GM18511 (cell line): Measurements from ENCODE around the gene B3GALT6.
"Not testable (repeated sequence)": the region's sequence is repeated elsewhere in the genome, so short reads cannot be mapped to it uniquely, and the experiment has no call there.

ENCODE experiments used
- ATAC-seq: cut with Tn5 transposase; IDR thresholded peaks from one replicate; pipeline ENCODE4 v1.9.1; 2021; ENCODE audit warnings: mild to moderate bottlenecking, moderate library complexity; ENCODE audit not compliant: unreplicated experiment

The B3GALT6 gene

GRCh38 chr1:1232208-1232795 lies at the start of gene B3GALT6:
B3GALT6 (plus strand) TSS chr1:1232237; CDS start chr1:1232279, 42 bp downstream.
- ATAC-seq = no peak

- no peak for ATAC-seq
Observed at GRCh38 chr1:1182491-1183220, 49.4 kb upstream of the B3GALT6 start.

- no peak for ATAC-seq
Observed at GRCh38 chr1:1183221-1183747, 48.8 kb upstream of the B3GALT6 start.

GRCh38 chr1:1183833-1184775 lies 47.9 kb upstream of the B3GALT6 start:
- ATAC-seq = no peak

- no peak for ATAC-seq
Observed at GRCh38 chr1:1185101-1185765, 46.8 kb upstream of the B3GALT6 start.

- no peak for ATAC-seq
Observed at GRCh38 chr1:1187938-1188337, 44.1 kb upstream of the B3GALT6 start.

- no peak for ATAC-seq
Observed at GRCh38 chr1:1189111-1189510, 42.9 kb upstream of the B3GALT6 start.

- ATAC-seq = no peak
Observed at GRCh38 chr1:1191734-1192133, 40.3 kb upstream of the B3GALT6 start.

- no peak for ATAC-seq
Observed at GRCh38 chr1:1194723-1195122, 37.3 kb upstream of the B3GALT6 start.

GRCh38 chr1:1195726-1196125 lies 36.3 kb upstream of the B3GALT6 start:
- ATAC-seq = not testable (repeated sequence)

- ATAC-seq = no peak
Observed at GRCh38 chr1:1196431-1197187, 35.4 kb upstream of the B3GALT6 start.

- no peak for ATAC-seq
Observed at GRCh38 chr1:1197188-1197500, 34.9 kb upstream of the B3GALT6 start.

- ATAC-seq = no peak
Observed at GRCh38 chr1:1197551-1198422, 34.2 kb upstream of the B3GALT6 start.

GRCh38 chr1:1198423-1199140 lies 33.5 kb upstream of the B3GALT6 start:
- no peak for ATAC-seq

- no peak for ATAC-seq
Observed at GRCh38 chr1:1199141-1199960, 32.7 kb upstream of the B3GALT6 start.

- no peak for ATAC-seq
Observed at GRCh38 chr1:1199961-1200875, 31.8 kb upstream of the B3GALT6 start.
